ENCODE measurements around the gene ARIH1.

ARIH1 gene

DNA sequence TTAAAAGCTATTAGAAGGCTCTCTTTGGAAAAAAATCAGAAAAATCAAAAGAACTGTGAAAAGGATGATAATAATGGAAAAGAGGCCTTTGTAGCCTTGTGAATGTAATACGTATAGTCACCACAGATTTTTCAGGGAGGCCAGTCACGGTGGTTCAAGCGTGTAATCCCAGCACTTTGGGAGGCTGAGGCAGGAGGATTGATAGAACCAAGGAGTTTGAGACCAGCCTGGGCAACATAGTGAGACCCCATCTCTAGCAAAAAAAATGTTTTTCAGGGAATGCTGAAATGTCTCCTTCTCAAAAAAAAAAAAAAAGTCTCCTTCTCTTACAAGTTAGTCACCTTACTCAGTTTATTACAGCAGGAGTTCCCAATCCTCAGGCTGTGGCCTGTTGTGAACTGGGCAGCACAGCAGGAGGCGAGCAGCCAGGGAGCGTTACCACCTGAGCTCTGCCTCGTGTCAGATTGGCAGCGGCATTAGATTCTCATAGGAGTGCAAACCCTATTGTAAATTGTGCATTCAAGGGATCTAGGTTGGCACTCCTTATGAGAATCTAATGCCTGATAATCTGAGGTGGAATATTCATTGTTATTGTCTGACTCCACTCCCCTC is 15.9 kb downstream of the ARIH1 start:
- TF ChIP-seq, protein P1, sequence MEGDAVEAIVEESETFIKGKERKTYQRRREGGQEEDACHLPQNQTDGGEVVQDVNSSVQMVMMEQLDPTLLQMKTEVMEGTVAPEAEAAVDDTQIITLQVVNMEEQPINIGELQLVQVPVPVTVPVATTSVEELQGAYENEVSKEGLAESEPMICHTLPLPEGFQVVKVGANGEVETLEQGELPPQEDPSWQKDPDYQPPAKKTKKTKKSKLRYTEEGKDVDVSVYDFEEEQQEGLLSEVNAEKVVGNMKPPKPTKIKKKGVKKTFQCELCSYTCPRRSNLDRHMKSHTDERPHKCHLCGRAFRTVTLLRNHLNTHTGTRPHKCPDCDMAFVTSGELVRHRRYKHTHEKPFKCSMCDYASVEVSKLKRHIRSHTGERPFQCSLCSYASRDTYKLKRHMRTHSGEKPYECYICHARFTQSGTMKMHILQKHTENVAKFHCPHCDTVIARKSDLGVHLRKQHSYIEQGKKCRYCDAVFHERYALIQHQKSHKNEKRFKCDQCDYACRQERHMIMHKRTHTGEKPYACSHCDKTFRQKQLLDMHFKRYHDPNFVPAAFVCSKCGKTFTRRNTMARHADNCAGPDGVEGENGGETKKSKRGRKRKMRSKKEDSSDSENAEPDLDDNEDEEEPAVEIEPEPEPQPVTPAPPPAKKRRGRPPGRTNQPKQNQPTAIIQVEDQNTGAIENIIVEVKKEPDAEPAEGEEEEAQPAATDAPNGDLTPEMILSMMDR (IDR thresholded peaks at IDR 0.05; ENCODE audit: insufficient read depth, low read length, poor library complexity, severe bottlenecking) = no peak
- Histone ChIP-seq H3K4me3 (replicated peaks; ENCODE audit: low read depth, low read length) (no peak overlapping the region), H3K36me3 (ENCODE audit: control insufficient read depth, insufficient read depth, low read length) (no peaks in the 10 kb centered on the region; the same call in 1 of the 2 replicates), H3K27me3 (replicated peaks; ENCODE audit: control insufficient read depth, insufficient read depth, low read length) (no peaks in the 10 kb centered on the region)
- no peak for DNase-seq (ENCODE audit: extremely low read depth, insufficient read length)

- no peak for DNase-seq (ENCODE audit: extremely low read depth, insufficient read length)
- TF ChIP-seq, protein P1 (IDR thresholded peaks at IDR 0.05; ENCODE audit: insufficient read depth, low read length, poor library complexity, severe bottlenecking) = no peak
Measured at GRCh38 chr15:72491768-72492167, 17.6 kb downstream of the ARIH1 start.

GRCh38 chr15:72492733-72493132 is 18.6 kb downstream of the ARIH1 start:
- Histone ChIP-seq H3K36me3 (ENCODE audit: control insufficient read depth, insufficient read depth, low read length) (no peaks in the 10 kb centered on the region; the same call in 1 of the 2 replicates), H3K4me3 (replicated peaks; ENCODE audit: low read depth, low read length) (no peak overlapping the region), H3K27me3 (replicated peaks; ENCODE audit: control insufficient read depth, insufficient read depth, low read length) (no peaks in the 10 kb centered on the region)
- no peak for DNase-seq (ENCODE audit: extremely low read depth, insufficient read length)
- TF ChIP-seq, protein P1 (IDR thresholded peaks at IDR 0.05; ENCODE audit: insufficient read depth, low read length, poor library complexity, severe bottlenecking) = no peak

More at GRCh38 chr15:72491768-72492167, 17.6 kb downstream of the ARIH1 start:
- Histone ChIP-seq H3K4me3 (replicated peaks; ENCODE audit: low read depth, low read length) (no peak overlapping the region), H3K36me3 (ENCODE audit: control insufficient read depth, insufficient read depth, low read length) (no peaks in the 10 kb centered on the region; the same call in 1 of the 2 replicates), H3K27me3 (replicated peaks; ENCODE audit: control insufficient read depth, insufficient read depth, low read length) (no peaks in the 10 kb centered on the region)

GRCh38 chr15:72493220-72493619 is 19.1 kb downstream of the ARIH1 start:
- H3K36me3 ChIP-seq (ENCODE audit: control insufficient read depth, insufficient read depth, low read length) = no peaks in the 10 kb centered on the region; the same call in 1 of the 2 replicates
- TF ChIP-seq, protein P1 (IDR thresholded peaks at IDR 0.05; ENCODE audit: insufficient read depth, low read length, poor library complexity, severe bottlenecking) = no peak
- H3K4me3 ChIP-seq (replicated peaks; ENCODE audit: low read depth, low read length) = no peak overlapping the region
- no peaks in the 10 kb centered on the region for H3K27me3 ChIP-seq (replicated peaks; ENCODE audit: control insufficient read depth, insufficient read depth, low read length)
- DNase-seq (ENCODE audit: extremely low read depth, insufficient read length) = no peak

DNA sequence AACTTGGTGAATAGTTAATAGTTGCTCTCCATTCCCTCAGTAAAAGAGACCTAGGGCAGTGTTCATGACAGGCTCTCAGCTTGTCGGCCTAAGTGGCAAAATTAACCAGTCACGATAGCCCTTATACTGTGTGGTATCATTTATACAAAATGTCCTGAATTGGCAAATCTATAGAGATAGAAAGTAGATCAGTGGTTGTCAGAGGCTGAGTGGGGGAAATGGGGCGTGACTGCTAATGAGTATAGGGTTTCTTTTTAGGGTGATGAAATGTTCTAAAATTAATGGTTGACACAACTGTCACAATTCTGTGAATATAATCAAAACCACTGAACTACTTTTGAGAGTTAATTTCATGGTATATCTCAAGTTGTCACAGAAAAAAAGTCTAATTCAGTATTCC is 20.9 kb downstream of the ARIH1 start:
- Histone ChIP-seq H3K36me3 (ENCODE audit: control insufficient read depth, insufficient read depth, low read length) (peaks cover 4% of the 10 kb centered on the region), H3K27me3 (replicated peaks; ENCODE audit: control insufficient read depth, insufficient read depth, low read length) (no peaks in the 10 kb centered on the region), H3K4me3 (replicated peaks; ENCODE audit: low read depth, low read length) (no peak overlapping the region)
- DNase-seq (ENCODE audit: extremely low read depth, insufficient read length) = no peak
- TF ChIP-seq, protein P1 (IDR thresholded peaks at IDR 0.05; ENCODE audit: insufficient read depth, low read length, poor library complexity, severe bottlenecking) = no peak

GRCh38 chr15:72496783-72497182 is 22.7 kb downstream of the ARIH1 start:
- Histone ChIP-seq H3K36me3 (ENCODE audit: control insufficient read depth, insufficient read depth, low read length) (peaks cover 4% of the 10 kb centered on the region), H3K4me3 (replicated peaks; ENCODE audit: low read depth, low read length) (no peak overlapping the region), H3K27me3 (replicated peaks; ENCODE audit: control insufficient read depth, insufficient read depth, low read length) (no peaks in the 10 kb centered on the region)
- no peak for DNase-seq (ENCODE audit: extremely low read depth, insufficient read length)
- TF ChIP-seq, protein P1 (IDR thresholded peaks at IDR 0.05; ENCODE audit: insufficient read depth, low read length, poor library complexity, severe bottlenecking) = no peak
